Mesodermal cell (in vitro differentiated cells): ENCODE data around the gene SYNJ1.

Experiments
- H3K27ac ChIP-seq: 2 replicates; pipeline ENCODE4 v1.7.0; 2013; ENCODE audit warnings: mild to moderate bottlenecking, low read depth, low read length, moderate library complexity; ENCODE audit not compliant: severe bottlenecking
- H3K36me3 ChIP-seq: 2 replicates; pipeline ENCODE4 v1.7.1; 2013; ENCODE audit warnings: mild to moderate bottlenecking, low read length, moderate library complexity; ENCODE audit not compliant: control insufficient read depth, insufficient read depth
- H3K4me1 ChIP-seq: one replicate; pipeline ENCODE4 v1.7.1; 2013; ENCODE audit warnings: mild to moderate bottlenecking, low read length; ENCODE audit not compliant: insufficient read depth, control insufficient read depth, poor library complexity, severe bottlenecking
- H3K4me3 ChIP-seq: 2 replicates; pipeline ENCODE4 v1.7.0; 2013; ENCODE audit warnings: low read length, control low read depth, mild to moderate bottlenecking; ENCODE audit not compliant: insufficient read depth, poor library complexity, severe bottlenecking; ENCODE audit errors: extremely low read depth
- H3K9me3 ChIP-seq: 2 replicates; pipeline ENCODE4 v1.7.1; 2013; ENCODE audit warnings: mild to moderate bottlenecking, low read length, moderate library complexity; ENCODE audit not compliant: control insufficient read depth
- WGBS, 2 experiments: methylation state at CpG; one replicate each; pipeline ENCODE4 v1.1.5; 2013; ENCODE audit warnings: missing lambda C conversion rate in 2 of 2; ENCODE audit not compliant: insufficient coverage in 2 of 2; 5-methylcytosine and 5-hydroxymethylcytosine counted together

Gene SYNJ1

GRCh38 chr21:32735524-32735923 lies 7.7 kb upstream of the SYNJ1 start:
- 88% methylated on average over 1 of the region's 2 CpGs; no CpG with 5 or more reads in 1 of the 2 experiments for WGBS, 2 experiments
- peaks cover 56% of the 10 kb centered on the region for H3K36me3 ChIP-seq
- no peaks in the 10 kb centered on the region for H3K9me3 ChIP-seq
- H3K4me3 ChIP-seq = no peak overlapping the region
- H3K4me1 ChIP-seq = no peaks in the 10 kb centered on the region
- H3K27ac ChIP-seq = no peak overlapping the region

- no peaks in the 10 kb centered on the region for H3K9me3 ChIP-seq
- peaks cover 45% of the 10 kb centered on the region for H3K36me3 ChIP-seq
- H3K27ac ChIP-seq = no peak overlapping the region
- WGBS, 2 experiments = 95 to 100% methylated on average over 2 to 3 of the region's 5 CpGs
- no peaks in the 10 kb centered on the region for H3K4me1 ChIP-seq
- no peak overlapping the region for H3K4me3 ChIP-seq
Measured at GRCh38 chr21:32733990-32734613, 6.3 kb upstream of the SYNJ1 start.

- 100% methylated on average over 3 to 4 of the region's 6 CpGs for WGBS, 2 experiments
- Histone ChIP-seq H3K4me3 (no peak overlapping the region), H3K27ac (no peak overlapping the region), H3K4me1 (no peaks in the 10 kb centered on the region), H3K9me3 (no peaks in the 10 kb centered on the region), H3K36me3 (peaks cover 38% of the 10 kb centered on the region)
Measured at GRCh38 chr21:32733356-32733755, 5.5 kb upstream of the SYNJ1 start.

DNA sequence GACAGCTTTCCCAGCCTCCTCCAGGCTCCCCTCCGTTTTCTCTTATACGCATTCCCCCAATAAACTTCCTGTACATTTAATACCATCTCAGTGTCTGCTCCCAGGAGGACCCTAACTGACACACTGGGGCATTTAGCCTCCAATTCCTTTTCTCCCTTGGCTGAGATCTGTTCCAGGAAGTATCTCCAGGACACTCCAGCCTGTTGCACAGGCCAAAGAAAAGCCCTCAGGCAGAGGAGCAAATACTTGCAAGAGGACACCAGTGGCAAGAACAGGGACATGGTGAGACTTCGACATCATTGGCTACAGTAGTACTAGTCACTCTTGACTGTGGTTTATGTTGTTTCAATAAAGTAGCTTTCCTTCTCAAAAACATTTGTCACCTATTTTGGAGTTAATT lies 4.7 kb upstream of the SYNJ1 start:
- H3K9me3 ChIP-seq = no peaks in the 10 kb centered on the region
- H3K27ac ChIP-seq = no peak overlapping the region
- H3K4me1 ChIP-seq = no peaks in the 10 kb centered on the region
- WGBS, 2 experiments = 100% methylated on average over 2 of the region's 3 CpGs; no CpG with 5 or more reads in 1 of the 2 experiments
- H3K4me3 ChIP-seq = no peak overlapping the region
- peaks cover 36% of the 10 kb centered on the region for H3K36me3 ChIP-seq

DNA sequence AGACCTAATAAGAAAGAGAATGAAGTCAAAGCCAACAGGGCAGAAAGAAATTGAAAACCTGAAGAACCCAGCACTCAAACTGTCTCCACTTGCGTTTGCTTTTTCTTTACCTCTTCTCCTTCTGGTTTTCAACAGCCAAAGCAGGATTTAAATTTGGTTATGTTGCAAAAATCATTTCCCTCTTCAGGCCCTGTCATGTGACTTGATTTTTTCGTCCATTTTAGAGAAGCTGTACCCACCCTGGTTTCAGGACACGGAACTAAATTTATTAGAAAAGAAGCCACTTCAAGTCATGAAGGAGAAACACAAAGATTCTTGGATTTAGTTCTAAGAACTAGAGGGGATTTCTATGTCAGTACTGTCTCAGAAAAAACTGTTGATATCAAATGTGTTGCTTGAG lies 1.0 kb upstream of the SYNJ1 start:
- WGBS, 2 experiments = 96% methylated on average over 3 of the region's 3 CpGs; no CpG with 5 or more reads in 1 of the 2 experiments
- H3K27ac ChIP-seq = no peak overlapping the region
- no peaks in the 10 kb centered on the region for H3K9me3 ChIP-seq
- no peaks in the 10 kb centered on the region for H3K4me1 ChIP-seq
- peak overlapping the region; percentile 84 for H3K4me3 ChIP-seq
- peaks cover 7% of the 10 kb centered on the region for H3K36me3 ChIP-seq

- WGBS, 2 experiments = 7 to 14% methylated on average over 9 to 13 of the region's 13 CpGs
- no peaks in the 10 kb centered on the region for H3K9me3 ChIP-seq
- peak overlapping the region; percentile 85 for H3K27ac ChIP-seq
- H3K4me1 ChIP-seq = no peaks in the 10 kb centered on the region
- peaks cover 7% of the 10 kb centered on the region for H3K36me3 ChIP-seq
- peak overlapping the region; percentile 84 for H3K4me3 ChIP-seq
Measured at GRCh38 chr21:32728456-32728839, 635 bp upstream of the SYNJ1 start.

DNA sequence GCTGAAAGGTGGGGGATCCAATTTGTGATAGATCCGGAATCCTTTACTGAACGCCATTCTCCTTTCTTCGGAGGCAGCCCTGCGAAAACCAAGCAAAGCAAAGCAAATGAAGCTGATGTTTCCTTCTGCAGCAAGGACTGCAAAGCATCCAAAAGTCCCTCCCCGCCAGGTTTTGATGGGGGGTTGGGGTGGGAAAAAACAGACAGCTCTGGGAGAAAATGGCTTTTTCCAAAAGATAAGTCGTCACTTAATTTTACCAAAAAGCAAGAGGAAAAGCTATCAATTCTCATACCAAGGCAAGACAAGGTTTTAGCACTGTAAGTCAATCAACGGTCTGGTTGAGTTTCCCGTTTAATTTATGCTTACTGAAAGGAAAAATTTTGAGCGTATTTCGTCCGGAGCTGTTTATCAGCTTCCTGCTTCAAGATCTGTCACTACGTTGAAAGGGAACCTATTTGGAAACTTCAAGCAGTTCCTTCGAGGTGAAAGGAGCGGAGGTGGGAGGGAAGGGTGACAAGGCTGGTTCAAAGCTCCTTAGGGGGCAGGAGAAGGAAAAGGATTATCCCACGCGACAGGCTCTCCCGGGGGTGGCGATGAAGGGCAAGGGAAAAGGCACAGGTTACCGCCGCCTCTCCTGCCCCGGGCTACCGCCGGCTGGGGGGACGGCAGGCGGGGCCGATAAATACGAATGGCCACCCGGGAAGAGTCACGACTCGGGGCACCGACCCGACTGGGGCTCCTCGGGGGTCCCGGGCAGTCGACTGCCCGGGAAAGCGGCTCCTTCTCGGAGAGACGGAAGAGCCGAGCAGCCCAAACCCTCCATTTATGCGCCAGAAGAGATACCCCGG lies 750 bp downstream of the SYNJ1 start:
- no peaks in the 10 kb centered on the region for H3K9me3 ChIP-seq

DNA sequence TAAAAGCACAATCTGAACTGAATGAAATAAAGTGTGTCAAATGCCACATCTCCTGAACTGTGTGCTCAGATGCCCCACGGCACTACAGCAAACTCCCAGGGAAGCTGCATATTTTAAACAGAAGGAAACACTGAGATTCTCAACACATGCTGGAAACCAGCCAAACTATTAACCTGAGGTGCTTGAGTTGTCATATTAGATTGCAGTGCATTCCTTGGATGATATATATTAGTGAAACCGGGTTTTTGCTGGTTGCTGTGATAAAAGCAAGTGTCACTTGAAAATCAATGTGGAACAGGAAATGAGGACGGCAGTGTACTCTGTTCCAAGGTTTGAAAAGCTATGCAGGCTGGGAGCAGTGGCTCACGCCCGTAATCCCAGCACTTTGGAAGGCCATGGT lies 8.7 kb downstream of the SYNJ1 start:
- no peak overlapping the region for H3K27ac ChIP-seq
- no peak overlapping the region for H3K4me3 ChIP-seq
- WGBS, 2 experiments = 90 to 95% methylated on average over 5 of the region's 5 CpGs
- H3K36me3 ChIP-seq = peaks cover 4% of the 10 kb centered on the region
- no peaks in the 10 kb centered on the region for H3K9me3 ChIP-seq
- H3K4me1 ChIP-seq = no peaks in the 10 kb centered on the region

More for the DNA sequence above, 750 bp downstream of the SYNJ1 start:
- Histone ChIP-seq H3K4me1 (no peaks in the 10 kb centered on the region), H3K27ac (peak overlapping the region; percentile 74), H3K4me3 (peak overlapping the region; percentile 84), H3K36me3 (peaks cover 6% of the 10 kb centered on the region)
- WGBS, 2 experiments = 1 to 3% methylated on average over 29 to 35 of the region's 42 CpGs

- H3K9me3 ChIP-seq = no peaks in the 10 kb centered on the region
- no peaks in the 10 kb centered on the region for H3K4me1 ChIP-seq
- H3K27ac ChIP-seq = no peak overlapping the region
- no peak overlapping the region for H3K4me3 ChIP-seq
- no peaks in the 10 kb centered on the region for H3K36me3 ChIP-seq
- 100% methylated on average over 1 of the region's 2 CpGs; no CpG with 5 or more reads in 1 of the 2 experiments for WGBS, 2 experiments
Measured at GRCh38 chr21:32717851-32718316, 9.9 kb downstream of the SYNJ1 start.

DNA sequence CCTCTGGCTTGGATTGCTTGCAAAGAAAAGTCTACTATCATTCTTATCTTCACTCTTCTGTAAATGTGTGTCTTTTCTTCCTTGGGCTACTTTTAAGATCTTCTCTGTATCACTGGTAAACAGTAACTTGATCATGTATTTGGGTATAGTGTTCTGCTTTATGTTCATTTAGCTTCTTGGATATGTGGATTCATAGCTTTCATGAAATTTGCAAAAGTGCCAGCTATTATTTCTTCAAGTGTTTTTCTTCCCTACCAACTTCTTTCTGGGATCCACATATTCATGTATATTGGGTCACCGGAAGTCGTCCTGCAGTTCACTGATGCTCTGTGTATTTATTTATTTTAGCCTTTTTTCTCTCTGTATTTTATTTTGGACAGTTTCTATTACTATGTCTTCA lies 11.3 kb downstream of the SYNJ1 start:
- Histone ChIP-seq H3K4me1 (no peaks in the 10 kb centered on the region), H3K9me3 (no peaks in the 10 kb centered on the region), H3K36me3 (no peaks in the 10 kb centered on the region), H3K4me3 (no peak overlapping the region), H3K27ac (no peak overlapping the region)
- WGBS, 2 experiments = no CpG with 5 or more reads among the region's 2 CpGs

- no peaks in the 10 kb centered on the region for H3K36me3 ChIP-seq
- H3K4me3 ChIP-seq = no peak overlapping the region
- no peaks in the 10 kb centered on the region for H3K4me1 ChIP-seq
- H3K9me3 ChIP-seq = no peaks in the 10 kb centered on the region
- no peak overlapping the region for H3K27ac ChIP-seq
Measured at GRCh38 chr21:32713726-32714125, 14.1 kb downstream of the SYNJ1 start.
